AML-193 (cell line): ENCODE results near the gene SMPD2.

Experiments used
- DNase-seq, 2 experiments: peaks; one replicate each; lab custom pipeline; 2025; lab: John Stamatoyannopoulos, UW

The SMPD2 gene

DNA sequence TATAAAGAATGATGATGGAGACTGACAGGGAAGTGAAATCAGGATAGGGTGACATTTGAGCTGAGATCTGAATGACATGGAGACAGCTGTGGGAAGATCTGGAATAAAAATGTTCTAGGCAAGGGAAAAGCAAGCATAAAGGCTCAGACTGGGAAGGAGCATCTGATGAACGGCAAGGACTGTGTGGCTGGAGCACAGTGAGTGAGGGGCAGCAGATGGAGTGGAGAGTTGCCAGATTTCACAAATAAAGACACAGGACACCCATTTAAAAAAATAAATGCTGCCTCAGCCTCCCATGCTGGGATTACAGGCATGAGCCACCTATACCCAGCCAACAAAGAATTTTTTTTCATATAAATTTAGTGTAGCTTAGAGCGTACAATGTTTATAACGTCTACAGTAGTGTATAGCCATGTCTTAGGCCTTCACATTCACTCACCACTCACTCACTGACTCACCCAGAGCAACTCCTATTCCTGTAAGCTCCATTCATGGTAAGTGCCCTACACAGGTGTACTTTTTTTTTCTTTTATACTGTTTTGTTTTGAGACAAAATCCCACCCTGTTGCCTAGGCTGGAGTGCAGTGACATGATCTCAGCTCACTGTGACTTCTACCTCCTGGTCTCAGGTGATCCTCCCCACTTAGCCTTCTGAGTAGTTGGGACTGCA, 44.9 kb downstream of the SMPD2 start:
- no peak for DNase-seq

- DNase-seq: no peak
Observed at GRCh38 chr6:109486068-109486467, 45.5 kb downstream of the SMPD2 start.

GRCh38 chr6:109488001-109488400, 47.5 kb downstream of the SMPD2 start:
- no peak for DNase-seq

DNA sequence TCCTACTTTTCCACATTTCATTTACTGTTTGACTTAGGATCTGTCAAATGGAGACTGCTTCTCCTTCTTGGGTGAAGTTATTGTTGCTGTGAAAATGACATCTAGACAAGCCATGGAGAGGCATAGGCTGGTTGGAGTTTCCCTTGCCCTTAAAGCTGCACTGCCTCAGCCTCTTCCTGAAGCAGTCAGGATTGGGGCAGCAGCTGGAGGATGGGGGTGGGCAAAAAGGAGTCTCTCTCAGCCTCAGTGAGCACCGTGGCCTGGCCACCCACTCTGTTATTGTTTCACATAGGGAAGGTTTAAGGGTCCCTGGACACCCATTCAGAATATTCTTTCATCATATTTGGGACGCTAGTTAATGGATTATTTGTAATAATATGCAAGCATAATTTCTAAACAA, 50.2 kb downstream of the SMPD2 start:
- no peak for DNase-seq

DNA sequence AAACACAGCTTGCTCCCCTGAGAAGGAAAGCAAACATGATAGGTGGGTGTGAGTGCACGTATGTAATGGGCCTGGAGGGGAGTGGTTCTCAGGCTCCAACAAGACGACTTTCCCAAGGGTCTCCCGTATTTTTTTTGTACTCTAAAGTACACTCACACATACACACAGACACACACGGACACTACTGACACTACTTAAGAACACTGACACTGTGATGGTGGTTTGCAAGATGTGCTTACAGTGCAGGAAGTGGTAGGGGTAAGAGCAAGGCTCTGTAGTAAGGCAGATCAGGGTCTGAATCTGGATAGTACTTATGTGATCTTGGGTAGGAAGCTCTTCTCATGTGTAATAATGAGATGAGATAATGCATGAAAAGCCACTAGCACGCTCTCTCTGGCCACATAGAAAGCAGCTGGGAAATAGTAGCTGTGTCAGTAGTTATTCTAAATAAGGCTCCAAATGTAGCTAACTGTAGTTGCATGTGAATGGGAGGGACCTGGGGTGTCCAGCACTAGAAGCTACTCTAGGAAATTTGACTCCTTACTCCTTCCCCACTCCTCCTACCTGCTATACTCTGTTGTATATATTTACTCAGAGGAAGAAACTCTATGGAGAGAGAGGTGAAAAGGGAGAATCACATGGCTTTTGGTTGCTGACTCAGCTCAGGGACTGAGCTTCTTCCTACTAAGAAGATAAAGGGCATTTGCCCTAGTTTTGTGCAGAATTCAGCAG, 50.8 kb downstream of the SMPD2 start:
- no peak for DNase-seq
